GM10248 (cell line): ENCODE results near the gene CACNB4.

Experiments used
- CTCF ChIA-PET: fragments of 300-600 bp; sonication (Branson Sonifier 250); formaldehyde crosslinking; extraction: SDS; loops from one replicate; lab custom pipeline; 2021; ENCODE audit warnings: antibody characterized with exemption; lab: Yijun Ruan, JAX
- POLR2A ChIA-PET: fragments of 350-650 bp; sonication (Branson Sonifier 250); formaldehyde crosslinking; extraction: SDS; loops from one replicate; lab custom pipeline; 2020; ENCODE audit warnings: antibody characterized with exemption; lab: Yijun Ruan, JAX
- DNase-seq: peaks from one replicate; pipeline ENCODE4 v3.0.0; 2012; ENCODE audit errors: extremely low spot score
- TF ChIP-seq, protein P1 (sequence below): IDR thresholded peaks from 2 replicates; pipeline ENCODE4 v1.5.1; 2012; ENCODE audit warnings: mild to moderate bottlenecking, low read depth; ENCODE audit errors: extremely low read depth, missing control alignments, control extremely low read depth

The CACNB4 gene

DNA sequence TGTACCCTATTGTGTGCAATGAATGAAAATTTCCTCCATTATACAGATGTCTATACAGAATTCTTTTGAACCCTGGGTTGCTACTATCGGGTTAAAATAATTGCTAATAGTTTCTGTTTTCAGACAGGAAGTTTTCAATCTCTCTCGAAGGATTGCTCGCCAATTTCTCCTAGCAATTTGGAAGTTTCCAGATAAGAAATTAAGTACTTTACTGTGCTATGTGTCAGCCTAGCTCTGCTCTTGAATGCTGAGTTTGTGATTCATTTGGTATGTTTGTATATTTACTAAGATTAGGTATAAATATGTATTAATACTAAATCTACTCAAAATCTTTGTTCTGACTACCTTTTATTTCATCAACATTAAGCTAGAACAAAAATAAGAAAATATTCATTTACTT is 196.0 kb downstream of the CACNB4 start:
- CTCF ChIA-PET = interaction anchor here (0.6 to 2.2 kb wide), 4 partner anchors 10 to 716 kb away, joined by 3 to 11 read pairs (median 4); no protein-coding TSS in a partner anchor
- POLR2A ChIA-PET = no interaction called here
- TF ChIP-seq, protein P1, sequence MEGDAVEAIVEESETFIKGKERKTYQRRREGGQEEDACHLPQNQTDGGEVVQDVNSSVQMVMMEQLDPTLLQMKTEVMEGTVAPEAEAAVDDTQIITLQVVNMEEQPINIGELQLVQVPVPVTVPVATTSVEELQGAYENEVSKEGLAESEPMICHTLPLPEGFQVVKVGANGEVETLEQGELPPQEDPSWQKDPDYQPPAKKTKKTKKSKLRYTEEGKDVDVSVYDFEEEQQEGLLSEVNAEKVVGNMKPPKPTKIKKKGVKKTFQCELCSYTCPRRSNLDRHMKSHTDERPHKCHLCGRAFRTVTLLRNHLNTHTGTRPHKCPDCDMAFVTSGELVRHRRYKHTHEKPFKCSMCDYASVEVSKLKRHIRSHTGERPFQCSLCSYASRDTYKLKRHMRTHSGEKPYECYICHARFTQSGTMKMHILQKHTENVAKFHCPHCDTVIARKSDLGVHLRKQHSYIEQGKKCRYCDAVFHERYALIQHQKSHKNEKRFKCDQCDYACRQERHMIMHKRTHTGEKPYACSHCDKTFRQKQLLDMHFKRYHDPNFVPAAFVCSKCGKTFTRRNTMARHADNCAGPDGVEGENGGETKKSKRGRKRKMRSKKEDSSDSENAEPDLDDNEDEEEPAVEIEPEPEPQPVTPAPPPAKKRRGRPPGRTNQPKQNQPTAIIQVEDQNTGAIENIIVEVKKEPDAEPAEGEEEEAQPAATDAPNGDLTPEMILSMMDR = no peak
- DNase-seq = no peak

DNA sequence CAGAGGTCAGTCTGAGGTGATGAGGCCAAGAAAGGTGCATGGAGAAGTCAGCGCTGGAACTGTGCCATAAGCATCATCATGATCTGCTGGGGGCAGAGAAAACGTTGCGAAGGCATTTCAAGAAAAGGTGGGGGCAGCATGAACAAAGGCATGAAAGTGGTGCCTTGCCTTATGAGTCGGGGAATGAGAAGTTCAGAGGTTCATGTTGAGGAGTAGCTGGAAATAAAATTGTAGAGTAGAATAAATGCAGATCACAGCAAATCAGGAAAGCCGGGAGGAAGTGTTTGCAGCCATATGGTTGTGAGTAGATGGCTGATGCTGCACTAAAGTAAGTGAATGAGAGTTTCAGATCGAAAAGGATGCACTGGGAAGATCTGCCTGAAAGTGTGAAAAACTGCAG is 198.5 kb downstream of the CACNB4 start:
- TF ChIP-seq, protein P1 = no peak
- CTCF ChIA-PET = interaction anchor here (1.3 to 6.0 kb wide), 2 partner anchors 13 to 17 kb away, joined by 3 to 25 read pairs; no protein-coding TSS in a partner anchor
- POLR2A ChIA-PET = no interaction called here
- no peak for DNase-seq

DNA sequence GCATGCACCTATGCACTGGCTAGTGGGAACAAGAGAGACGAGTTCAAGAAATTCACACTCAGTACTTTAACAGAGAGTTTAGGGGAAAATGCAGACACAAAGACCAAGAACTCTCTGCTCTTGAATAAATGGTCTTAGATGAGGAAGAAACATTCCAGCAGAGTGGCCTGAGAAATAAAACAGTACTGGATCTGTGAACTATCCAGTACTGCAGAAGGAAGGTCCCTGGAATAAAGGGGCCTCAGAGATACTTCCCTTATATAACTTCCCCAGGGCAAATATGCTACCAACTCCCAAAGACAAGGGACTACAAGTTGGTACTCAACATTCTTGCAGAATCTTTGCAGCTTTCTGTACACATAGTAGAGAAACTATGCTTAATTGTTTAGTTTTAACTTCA is 199.7 kb downstream of the CACNB4 start:
- POLR2A ChIA-PET = no interaction called here
- CTCF ChIA-PET = interaction anchor here (1.1 to 6.0 kb wide), 5 partner anchors 11 to 49 kb away, joined by 3 to 25 read pairs (median 4); no protein-coding TSS in a partner anchor
- TF ChIP-seq, protein P1 = no peak
- no peak for DNase-seq

DNA sequence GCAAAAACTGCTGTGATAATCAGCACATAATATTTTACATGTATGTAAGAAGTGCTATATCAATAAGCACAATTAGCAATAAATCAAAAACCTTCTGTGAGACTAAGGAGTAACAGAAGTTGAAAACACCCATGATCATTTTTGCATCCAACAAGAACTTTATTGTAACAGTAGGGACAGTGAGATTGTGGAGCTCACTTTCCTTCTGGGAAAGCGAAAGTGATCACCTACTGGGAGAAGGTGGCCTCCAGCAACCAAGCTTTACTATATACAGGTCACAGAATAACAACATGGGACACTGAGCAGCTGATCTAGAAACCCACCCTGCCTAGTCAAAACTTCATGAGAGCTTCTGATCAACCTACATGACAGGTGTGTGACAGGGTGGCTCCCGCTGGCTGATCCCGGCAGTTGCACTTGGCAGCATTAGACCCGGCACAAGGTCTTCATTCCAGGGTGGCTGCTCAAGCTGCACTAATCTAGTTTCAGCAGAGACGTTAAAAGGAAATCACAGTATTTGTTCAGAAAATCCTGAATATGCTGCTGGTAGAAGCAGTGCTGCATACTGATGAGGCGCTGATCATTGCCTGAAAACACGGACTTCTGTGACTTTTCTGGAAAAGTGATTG is 207.2 kb downstream of the CACNB4 start:
- ChIA-PET POLR2A (no interaction called here), CTCF (interaction anchor here (0.9 to 2.7 kb wide), 4 partner anchors 11 to 41 kb away, joined by 3 to 11 read pairs (median 4); no protein-coding TSS in a partner anchor)

DNA sequence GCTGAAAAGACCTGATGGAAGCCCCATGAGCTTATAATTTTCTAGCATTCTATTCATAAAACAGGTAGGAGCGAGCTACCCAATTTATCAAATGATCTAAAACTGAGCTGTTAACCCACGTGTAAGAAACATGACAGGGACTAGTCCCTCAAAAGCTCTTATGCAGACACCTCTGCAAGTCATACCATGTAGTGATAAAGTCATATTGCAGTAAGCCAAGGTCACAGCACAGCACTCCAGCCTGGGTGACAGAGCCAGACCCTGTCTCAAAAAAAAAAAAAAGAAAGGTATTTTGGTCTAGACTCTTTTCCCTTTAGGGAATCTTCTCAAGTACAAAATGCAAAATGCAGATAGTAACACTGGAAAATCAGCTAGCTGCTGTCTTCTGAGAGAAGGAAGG is 211.7 kb downstream of the CACNB4 start:
- CTCF ChIA-PET = interaction anchor here (0.9 to 3.5 kb wide), 3 partner anchors 10 to 87 kb away, joined by 3 to 25 read pairs (median 3); no protein-coding TSS in a partner anchor
- TF ChIP-seq, protein P1 = no peak
- POLR2A ChIA-PET = no interaction called here
- no peak for DNase-seq

More for the DNA sequence above, 207.2 kb downstream of the CACNB4 start:
- DNase-seq = no peak
- TF ChIP-seq, protein P1 = no peak

DNA sequence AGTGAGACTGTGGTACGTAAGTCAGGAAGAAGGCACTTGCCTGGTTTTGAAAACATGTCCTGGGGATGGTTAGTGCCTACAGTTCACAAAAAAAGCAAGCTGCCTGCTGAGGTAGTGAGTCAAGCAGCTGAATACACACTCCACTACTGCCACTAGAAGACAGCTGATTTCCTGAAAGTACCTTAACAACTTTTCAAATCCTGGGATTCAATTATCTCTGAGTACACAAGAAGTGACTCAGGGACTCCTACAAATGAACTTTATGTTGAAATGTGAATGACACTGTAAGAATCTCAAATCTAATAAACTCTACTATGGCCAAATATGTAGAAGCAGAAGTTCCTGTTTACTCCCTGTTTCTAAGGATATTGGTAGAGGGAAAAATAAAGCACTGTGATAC is 212.6 kb downstream of the CACNB4 start:
- TF ChIP-seq, protein P1 = no peak
- ChIA-PET POLR2A (no interaction called here), CTCF (interaction anchor here (0.9 to 3.5 kb wide), 4 partner anchors 11 to 62 kb away, joined by 3 to 25 read pairs (median 3); no protein-coding TSS in a partner anchor)
- no peak for DNase-seq
